UCSD-AML1 (cell line): ENCODE results near the gene PIK3CD.
"Not testable (repeated sequence)": the region's sequence is repeated elsewhere in the genome, so short reads cannot be mapped to it uniquely, and the experiment has no call there.

Experiments
- DNase-seq: peaks from one replicate; lab custom pipeline; 2025; ENCODE audit not compliant: unreplicated experiment; lab: John Stamatoyannopoulos, UW

The PIK3CD gene

GRCh38 chr1:9687874-9688582, 36.5 kb downstream of the PIK3CD start:
- DNase-seq: no peak

- no peak for DNase-seq
These were observed 37.1 kb downstream of the PIK3CD start for GRCh38 chr1:9688599-9688998.

- DNase-seq: no peak
These were observed 37.6 kb downstream of the PIK3CD start for GRCh38 chr1:9689011-9689706.

DNA sequence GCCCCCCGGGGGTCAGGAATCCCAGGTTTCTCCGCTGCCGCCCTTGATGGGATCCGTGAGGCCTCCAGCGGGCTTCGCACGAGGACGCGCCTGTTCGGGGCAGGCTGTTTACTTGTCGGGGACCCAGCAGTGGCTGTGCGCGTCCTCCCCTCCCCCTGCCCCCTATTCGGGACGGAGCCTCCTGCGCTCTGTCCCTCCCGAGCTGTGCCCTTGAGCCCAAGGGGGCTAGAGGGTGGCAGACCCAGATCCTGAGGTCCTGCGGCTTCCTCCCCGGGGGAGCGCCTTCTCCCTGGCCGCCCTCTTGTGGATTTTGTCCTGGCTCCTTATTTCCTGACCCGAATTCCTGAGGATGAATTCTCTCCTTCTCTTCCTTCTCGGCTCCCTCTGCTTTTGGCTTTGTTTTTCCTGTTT, 38.4 kb downstream of the PIK3CD start:
- DNase-seq: no peak

GRCh38 chr1:9690440-9691107, 39.0 kb downstream of the PIK3CD start:
- DNase-seq: no peak

GRCh38 chr1:9691108-9691445, 39.5 kb downstream of the PIK3CD start:
- no peak for DNase-seq

DNA sequence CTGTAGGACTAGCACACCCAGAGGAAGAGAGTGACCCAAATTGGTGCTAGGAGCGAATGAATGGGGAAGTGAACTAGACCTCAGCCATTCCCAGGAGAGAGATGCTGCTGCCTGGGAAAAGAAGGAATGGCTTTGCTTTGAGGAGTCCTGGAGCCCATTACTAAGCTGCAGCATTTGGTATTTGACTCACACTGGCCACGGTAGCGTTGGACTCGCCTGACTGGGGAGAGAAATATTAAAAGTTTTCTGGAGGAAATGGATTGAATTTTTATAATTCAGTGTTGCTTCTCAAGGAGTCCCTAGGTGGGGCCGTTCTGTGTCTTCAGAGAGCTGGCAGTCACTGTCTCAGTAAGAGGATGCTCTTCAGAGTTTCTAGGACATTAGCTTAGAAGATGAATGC, 40.2 kb downstream of the PIK3CD start:
- DNase-seq: no peak

DNA sequence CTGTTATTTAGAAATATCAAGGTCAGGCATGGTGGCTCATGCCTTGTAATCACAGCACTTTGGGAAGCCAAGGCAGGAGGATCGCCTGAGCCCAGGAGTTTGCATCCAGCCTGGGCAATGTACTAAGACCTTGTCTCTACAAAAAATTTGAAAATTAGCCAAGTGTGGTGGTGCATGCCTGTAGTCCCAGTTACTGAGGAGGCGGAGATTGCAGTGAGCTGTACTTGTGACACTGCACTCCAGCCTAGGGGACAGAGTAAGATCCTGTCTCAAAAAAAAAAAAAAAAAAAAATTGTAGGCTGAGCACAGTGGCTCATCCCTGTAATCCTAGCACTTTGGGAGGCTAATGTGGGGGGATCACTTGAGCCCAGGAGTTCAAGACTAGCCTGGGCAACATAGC, 45.3 kb downstream of the PIK3CD start:
- no peak for DNase-seq

- DNase-seq: no peak
These were observed 47.8 kb downstream of the PIK3CD start for GRCh38 chr1:9699361-9699760.

- DNase-seq: no peak
These were observed 48.8 kb downstream of the PIK3CD start for GRCh38 chr1:9700340-9700739.

DNA sequence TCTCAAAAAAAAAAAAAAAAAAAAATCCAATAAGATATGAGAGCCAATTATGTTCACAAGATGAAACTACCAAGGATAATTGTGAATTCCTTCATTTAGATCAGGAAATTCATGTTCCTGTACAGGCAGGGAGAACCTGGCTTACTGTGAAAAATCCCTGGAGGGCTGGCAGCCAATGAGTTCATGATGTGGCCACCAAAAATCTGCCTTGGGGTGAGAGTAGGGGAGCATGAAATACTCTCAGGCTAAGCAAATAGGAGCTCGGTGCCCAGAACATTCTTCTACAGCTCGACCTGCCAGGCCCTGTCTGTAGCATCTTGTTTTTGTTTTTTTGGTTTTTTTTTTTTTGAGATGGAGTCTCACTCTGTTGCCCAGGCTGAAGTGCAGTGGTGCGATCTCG, 50.1 kb downstream of the PIK3CD start:
- no peak for DNase-seq

GRCh38 chr1:9703165-9703509, 51.6 kb downstream of the PIK3CD start:
- DNase-seq: no peak

DNA sequence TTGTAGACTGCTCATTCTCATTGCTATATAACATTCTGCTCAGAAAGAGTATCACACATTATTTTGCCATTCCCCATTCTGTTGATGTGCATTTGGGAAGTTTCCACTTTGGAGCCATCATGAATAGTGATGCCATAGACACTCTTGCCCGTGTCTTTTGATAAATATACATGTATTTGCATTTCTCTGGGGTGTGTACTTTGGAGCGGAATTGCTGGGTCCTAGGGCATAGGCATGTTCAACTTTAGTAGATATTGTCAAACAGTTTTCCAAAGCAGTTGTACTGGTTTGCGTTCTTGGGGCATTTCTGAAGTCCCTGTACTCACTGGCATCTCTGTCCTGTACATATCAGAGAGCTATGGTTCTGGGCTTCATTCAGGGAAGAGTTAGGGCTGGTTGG, 52.1 kb downstream of the PIK3CD start:
- DNase-seq: no peak

GRCh38 chr1:9705337-9706093, 54.0 kb downstream of the PIK3CD start:
- no peak for DNase-seq

DNA sequence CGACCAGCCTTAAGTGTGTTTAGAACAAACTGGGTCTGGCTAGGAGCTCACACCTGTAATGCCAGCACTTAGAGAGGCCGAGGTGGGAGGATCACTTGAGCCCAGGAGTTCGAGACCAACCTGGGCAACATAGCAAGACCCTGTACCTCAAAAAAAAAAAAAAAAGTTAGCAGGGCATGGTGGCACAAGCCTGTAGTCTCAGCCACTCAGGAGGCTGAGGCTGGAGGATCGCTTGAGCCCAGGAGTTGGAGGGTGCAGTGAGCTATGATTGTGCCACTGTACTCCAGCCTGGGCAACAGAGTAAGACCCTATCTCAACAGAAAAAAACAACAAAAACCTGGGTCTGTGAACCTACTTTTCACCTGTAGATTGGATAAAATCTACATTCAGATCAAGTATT, 54.6 kb downstream of the PIK3CD start:
- DNase-seq: no peak

- no peak for DNase-seq
These were observed 58.5 kb downstream of the PIK3CD start for GRCh38 chr1:9710037-9710436.

DNA sequence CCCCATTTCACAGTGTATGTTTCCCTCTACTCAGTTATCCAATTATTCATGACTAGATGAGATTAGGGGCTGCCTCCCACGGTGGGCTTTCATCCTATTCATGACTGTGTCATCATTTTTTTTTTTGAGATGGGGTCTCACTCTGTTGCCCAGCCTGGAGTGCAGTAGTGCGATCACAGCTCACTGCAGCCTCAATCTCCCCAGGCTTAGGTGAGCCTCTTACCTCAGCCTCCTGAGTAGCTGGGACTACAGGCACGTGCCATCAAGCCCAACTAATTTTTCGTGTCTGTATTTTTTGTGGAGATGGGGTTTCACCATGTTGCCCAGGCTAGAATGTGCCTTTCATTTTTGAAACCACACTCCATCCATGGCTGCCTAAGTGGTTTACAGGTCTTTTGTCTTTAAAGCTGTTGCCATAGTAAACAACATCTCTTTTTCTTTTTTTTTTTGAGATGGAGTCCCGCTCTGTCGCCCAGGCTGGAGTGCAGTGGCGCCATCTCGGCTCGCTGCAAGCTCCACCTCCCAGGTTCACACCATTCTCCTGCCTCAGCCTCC, 60.0 kb downstream of the PIK3CD start:
- DNase-seq: no peak

DNA sequence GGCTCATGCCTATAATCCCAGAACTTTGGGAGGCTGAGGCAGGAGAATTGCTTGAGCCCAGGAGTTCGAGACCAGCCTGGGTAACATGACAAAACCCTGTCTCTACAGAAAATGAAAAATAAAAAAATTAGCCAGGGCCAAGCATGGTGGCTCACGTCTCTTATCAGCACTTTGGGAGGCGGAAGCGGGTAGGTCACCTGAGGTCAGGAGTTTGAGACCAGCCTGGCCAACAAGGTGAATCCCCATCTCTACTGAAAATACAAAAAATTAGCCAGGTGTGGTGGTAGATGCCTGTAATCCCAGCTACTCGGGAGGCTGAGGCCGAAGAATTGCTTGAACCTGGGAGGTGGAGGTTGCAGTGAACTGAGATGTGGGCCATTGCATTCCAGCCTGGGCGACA, 61.2 kb downstream of the PIK3CD start:
- DNase-seq: not testable (repeated sequence)

- no peak for DNase-seq
These were observed 62.8 kb downstream of the PIK3CD start for GRCh38 chr1:9714257-9714718.

- DNase-seq: no peak
These were observed 64.2 kb downstream of the PIK3CD start for GRCh38 chr1:9715536-9716226.
